GM08714 (cell line): ENCODE data around the gene GNL3.

Experiments used
- H3K4me3 ChIP-seq: fragments of 200-500 bp; sonication (Bioruptor generic); 2 replicates; pipeline ENCODE4 v1.5.1; 2014; ENCODE audit warnings: mild to moderate bottlenecking, low read length, inconsistent platforms
- ZNF274 ChIP-seq: IDR thresholded peaks from 2 replicates; pipeline ENCODE4 v1.6.1; 2012; ENCODE audit warnings: mild to moderate bottlenecking, low read depth, low read length

GNL3 gene

DNA sequence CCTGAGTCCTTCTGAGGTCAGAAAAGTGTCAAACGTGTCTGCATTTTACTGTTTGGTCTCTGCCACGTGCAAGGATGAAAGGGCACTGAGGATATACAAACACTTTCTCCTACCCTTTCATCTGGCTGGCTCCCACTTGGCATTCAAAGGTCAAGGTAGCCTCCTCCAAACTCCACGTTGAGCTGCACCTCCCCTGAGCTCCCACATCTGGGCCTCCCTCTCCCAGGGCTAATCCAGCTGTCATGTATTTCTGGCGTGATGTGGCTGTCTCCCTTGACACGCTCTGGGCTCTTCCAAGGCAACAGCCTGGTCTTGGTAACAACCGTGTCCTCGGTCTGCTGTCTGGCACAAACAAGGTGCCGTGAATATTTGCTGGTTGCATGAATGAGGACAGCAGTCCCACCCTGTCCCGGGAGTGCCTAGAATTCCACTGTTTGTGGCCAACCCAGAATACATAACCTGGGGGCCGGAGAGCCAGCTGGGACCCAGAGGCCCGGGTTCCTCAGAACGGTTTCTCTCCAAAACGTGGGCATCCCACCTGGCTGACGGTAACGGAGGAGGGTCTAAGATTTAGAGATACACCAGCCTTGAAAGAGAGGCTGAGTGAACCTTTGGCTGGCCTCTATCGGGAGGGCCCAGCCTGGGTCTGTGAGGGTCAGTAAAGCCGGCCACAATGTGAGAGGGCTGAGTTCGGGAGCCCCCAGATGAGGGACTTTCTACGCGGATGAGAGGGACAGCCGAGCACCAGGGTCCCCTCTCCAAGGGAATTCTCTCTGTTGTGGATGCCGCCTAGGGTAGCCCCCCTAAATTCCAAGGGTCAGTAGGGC, 19.0 kb downstream of the GNL3 start:
- no peak for TF ChIP-seq ZNF274
- H3K4me3 ChIP-seq: peak overlapping the region; percentile 89

DNA sequence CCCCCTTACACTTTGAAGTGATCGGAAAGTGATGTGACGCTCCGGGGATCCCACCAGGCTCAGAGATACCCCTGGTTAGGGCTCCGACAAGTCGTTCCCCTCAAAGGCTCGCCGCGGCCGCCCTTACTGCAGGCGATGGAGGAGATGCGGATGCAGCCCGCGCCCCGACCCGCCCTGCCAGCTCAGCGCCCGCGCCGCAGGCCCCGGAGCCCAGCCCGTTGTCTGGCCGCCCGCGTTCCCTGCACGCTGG, 19.5 kb downstream of the GNL3 start:
- H3K4me3 ChIP-seq: peak overlapping the region; percentile 89
- TF ChIP-seq ZNF274: no peak

- H3K4me3 ChIP-seq: peak within 1 kb of the TSS; percentile 89
- no peak for TF ChIP-seq ZNF274
Observed at GRCh38 chr3:52705688-52706686, 20.2 kb downstream of the GNL3 start, which contains the start of the genes GLT8D1 and SPCS1. Gene GLT8D1 (minus strand): TSS chr3:52705791. CDS start chr3:52700460, 5,331 bp downstream. Gene SPCS1 (plus strand): TSS chr3:52706106. CDS start chr3:52706247, 141 bp downstream.

- TF ChIP-seq ZNF274: no peak
- H3K4me3 ChIP-seq: peak overlapping the region; percentile 89
Observed at GRCh38 chr3:52707585-52707984, 21.8 kb downstream of the GNL3 start.

GRCh38 chr3:52710512-52710911, 24.7 kb downstream of the GNL3 start:
- TF ChIP-seq ZNF274: no peak
- H3K4me3 ChIP-seq: no peak overlapping the region; the same call in 1 of the 2 replicates

DNA sequence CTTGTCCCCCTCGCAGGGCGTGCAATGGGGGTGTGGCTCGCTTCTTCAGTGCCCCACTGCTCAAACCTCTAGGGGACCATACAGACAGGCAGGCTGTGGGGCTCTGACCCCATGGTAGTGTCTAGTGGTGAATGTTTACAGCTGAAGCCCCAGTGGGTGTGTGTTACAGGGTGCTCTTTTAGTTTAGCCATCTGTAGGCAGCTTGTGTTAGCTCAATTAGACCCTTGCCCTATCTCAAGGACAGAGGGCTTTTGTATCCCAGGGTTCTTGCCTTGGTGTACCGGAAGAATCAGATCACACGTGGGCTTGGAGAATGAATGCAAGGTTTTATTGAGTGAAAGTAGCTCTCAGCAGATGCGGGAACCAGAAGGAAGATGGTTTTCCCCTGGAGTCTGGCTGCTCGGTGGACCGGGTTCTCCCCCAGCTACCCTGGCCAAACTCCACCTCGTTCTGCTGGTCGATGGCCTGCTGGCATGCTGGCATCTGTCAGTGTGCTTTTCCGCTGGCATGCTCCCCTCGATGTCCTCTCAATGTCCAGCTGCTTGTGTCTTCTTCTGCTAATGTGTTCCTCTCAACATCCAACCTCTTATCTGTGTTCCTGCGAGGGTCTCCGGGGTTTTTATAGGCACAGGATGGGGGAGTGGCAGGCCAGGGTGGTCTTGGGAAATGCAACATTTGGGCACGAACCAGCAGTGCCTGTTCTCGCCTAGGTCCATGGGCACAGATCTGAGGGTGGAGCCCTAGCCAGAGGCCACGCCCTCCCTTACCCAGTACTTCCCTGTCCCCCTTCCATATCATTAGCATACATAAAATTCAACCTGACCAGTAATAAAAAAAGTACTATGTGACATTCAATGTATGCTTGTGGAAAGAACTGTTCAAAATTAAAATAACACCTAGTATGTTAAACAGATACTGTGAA, 26.7 kb downstream of the GNL3 start:
- no peak overlapping the region for H3K4me3 ChIP-seq
- no peak for TF ChIP-seq ZNF274

GRCh38 chr3:52714335-52715302, 28.8 kb downstream of the GNL3 start:
- no peak overlapping the region for H3K4me3 ChIP-seq
- TF ChIP-seq ZNF274: no peak

GRCh38 chr3:52715714-52716305, 30.0 kb downstream of the GNL3 start:
- TF ChIP-seq ZNF274: no peak

GRCh38 chr3:52719618-52720017, 33.8 kb downstream of the GNL3 start:
- no peak for TF ChIP-seq ZNF274
- H3K4me3 ChIP-seq: no peak overlapping the region

More at GRCh38 chr3:52715714-52716305, 30.0 kb downstream of the GNL3 start:
- no peak overlapping the region for H3K4me3 ChIP-seq

GRCh38 chr3:52721002-52721729, 35.3 kb downstream of the GNL3 start:
- peak overlapping the region; percentile 6; the same call in 1 of the 2 replicates for H3K4me3 ChIP-seq
- no peak for TF ChIP-seq ZNF274

GRCh38 chr3:52721730-52722008, 35.8 kb downstream of the GNL3 start:
- H3K4me3 ChIP-seq: no peak overlapping the region
- TF ChIP-seq ZNF274: no peak

DNA sequence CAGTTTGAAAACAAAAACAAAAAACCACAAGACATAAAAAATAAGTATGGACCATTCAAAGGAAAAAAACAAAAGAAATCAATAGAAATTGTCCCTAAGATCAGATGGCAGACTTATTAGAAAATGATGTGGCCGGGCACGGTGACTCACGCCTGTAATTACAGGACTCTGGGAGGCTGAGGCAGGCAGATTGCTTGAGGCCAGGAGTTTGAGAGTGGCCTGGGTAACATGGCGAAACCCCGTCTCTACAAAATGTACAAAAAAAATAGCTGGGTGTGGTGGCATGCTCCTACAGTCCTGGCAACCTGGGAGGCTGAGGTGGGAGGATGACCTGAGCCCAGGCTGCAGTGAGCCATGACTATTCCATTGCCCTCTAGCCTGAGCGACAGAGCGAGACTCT, 36.7 kb downstream of the GNL3 start:
- no peak overlapping the region for H3K4me3 ChIP-seq
- TF ChIP-seq ZNF274: no peak
